ENCODE measurements around the gene ABCA2.

Gene ABCA2

GRCh38 chr9:136977649-136978072 is 50.4 kb downstream of the ABCA2 start:
- no peak for TF ChIP-seq CTCF (IDR thresholded peaks at IDR 0.05; ENCODE audit: low read depth, low read length, missing control alignments)
- peak overlapping the region; percentile 40 for H3K4me3 ChIP-seq (ENCODE audit: low read depth, low read length)
- in situ Hi-C loops (cut with HindIII; ENCODE audit: low sequenced_read_pairs): no loop called here
- DNase-seq (ENCODE audit: low read depth): no peak

GRCh38 chr9:136977223-136977622 is 50.8 kb downstream of the ABCA2 start, which contains the start of gene PTGDS:
PTGDS (plus strand) TSS chr9:136977504; CDS start chr9:136977579, 75 bp downstream.
- TF ChIP-seq CTCF (IDR thresholded peaks at IDR 0.05; ENCODE audit: low read depth, low read length, missing control alignments): no peak
- peak within 1 kb of the TSS; percentile 40 for H3K4me3 ChIP-seq (ENCODE audit: low read depth, low read length)
- in situ Hi-C loops (cut with HindIII; ENCODE audit: low sequenced_read_pairs): no loop called here
- DNase-seq (ENCODE audit: low read depth): no peak

- in situ Hi-C loops (cut with HindIII; ENCODE audit: low sequenced_read_pairs): no loop called here
- peak; percentile 39 for TF ChIP-seq CTCF (IDR thresholded peaks at IDR 0.05; ENCODE audit: low read depth, low read length, missing control alignments)
- no peak overlapping the region for H3K4me3 ChIP-seq (ENCODE audit: low read depth, low read length)
- DNase-seq (ENCODE audit: low read depth): peak; percentile 15
Observed at GRCh38 chr9:136975644-136976043, 52.4 kb downstream of the ABCA2 start.

- no peak for DNase-seq (ENCODE audit: low read depth)
- in situ Hi-C loops (cut with HindIII; ENCODE audit: low sequenced_read_pairs): no loop called here
- TF ChIP-seq CTCF (IDR thresholded peaks at IDR 0.05; ENCODE audit: low read depth, low read length, missing control alignments): no peak
- H3K4me3 ChIP-seq (ENCODE audit: low read depth, low read length): no peak overlapping the region
Observed at GRCh38 chr9:136974817-136975535, 53.1 kb downstream of the ABCA2 start.

- DNase-seq (ENCODE audit: low read depth): no peak
- no peak overlapping the region for H3K4me3 ChIP-seq (ENCODE audit: low read depth, low read length)
- no peak for TF ChIP-seq CTCF (IDR thresholded peaks at IDR 0.05; ENCODE audit: low read depth, low read length, missing control alignments)
- in situ Hi-C loops (cut with HindIII; ENCODE audit: low sequenced_read_pairs): no loop called here
Observed at GRCh38 chr9:136973618-136974617, 54.1 kb downstream of the ABCA2 start.

GRCh38 chr9:136972743-136973142 is 55.3 kb downstream of the ABCA2 start:
- no peak for DNase-seq (ENCODE audit: low read depth)
- in situ Hi-C loops (cut with HindIII; ENCODE audit: low sequenced_read_pairs): no loop called here
- no peak overlapping the region for H3K4me3 ChIP-seq (ENCODE audit: low read depth, low read length)
- TF ChIP-seq CTCF (IDR thresholded peaks at IDR 0.05; ENCODE audit: low read depth, low read length, missing control alignments): no peak

All from astrocyte of the cerebellum (primary cell).